Activated CD4-positive, CD25-positive, alpha-beta regulatory T cell treated with anti-CD3 and anti-CD28 coated beads, Interleukin-2, amount 50 U/mL, for 72 hours (primary cell): ENCODE results near the gene MSLN.
"Not testable (repeated sequence)": the region's sequence is repeated elsewhere in the genome, so short reads cannot be mapped to it uniquely, and the experiment has no call there.

Source experiments
- DNase-seq: peaks from one replicate; pipeline ENCODE4 v3.0.0; 2021

MSLN gene

GRCh38 chr16:761625-762513 lies 1.3 kb downstream of the MSLN start:
- no peak for DNase-seq

GRCh38 chr16:762595-763268 lies 2.2 kb downstream of the MSLN start:
- DNase-seq = no peak

- DNase-seq = no peak
These were observed 3.0 kb downstream of the MSLN start for GRCh38 chr16:763369-764183.

GRCh38 chr16:764184-764750 lies 3.7 kb downstream of the MSLN start:
- DNase-seq = no peak

- DNase-seq = no peak
These were observed 4.4 kb downstream of the MSLN start for GRCh38 chr16:764848-765487.

GRCh38 chr16:765488-765865 lies 4.9 kb downstream of the MSLN start:
- DNase-seq = no peak

GRCh38 chr16:766008-766819 lies 5.7 kb downstream of the MSLN start:
- DNase-seq = no peak

- no peak for DNase-seq
These were observed 6.5 kb downstream of the MSLN start for GRCh38 chr16:766820-767640.

GRCh38 chr16:767743-768235 lies 7.3 kb downstream of the MSLN start:
- no peak for DNase-seq

- DNase-seq = no peak
These were observed 7.9 kb downstream of the MSLN start for GRCh38 chr16:768428-768827.

GRCh38 chr16:769184-769784 lies 8.8 kb downstream of the MSLN start:
- no peak for DNase-seq

- DNase-seq = no peak
These were observed 9.4 kb downstream of the MSLN start for GRCh38 chr16:769934-770333.

GRCh38 chr16:770411-770810 lies 9.9 kb downstream of the MSLN start:
- DNase-seq = no peak

- DNase-seq = no peak
These were observed 12.4 kb downstream of the MSLN start for GRCh38 chr16:772959-773358.

GRCh38 chr16:774086-775001 lies 13.8 kb downstream of the MSLN start:
- no peak for DNase-seq

- DNase-seq = no peak
These were observed 14.8 kb downstream of the MSLN start for GRCh38 chr16:775236-775796.

GRCh38 chr16:776298-776697 lies 15.8 kb downstream of the MSLN start:
- DNase-seq = not testable (repeated sequence)

- DNase-seq = no peak
These were observed 16.3 kb downstream of the MSLN start for GRCh38 chr16:776824-777223.

- DNase-seq = no peak
These were observed 17.3 kb downstream of the MSLN start for GRCh38 chr16:777826-778225.
